Cerebellar cortex (tissue), 1 donor: ENCODE results near the gene FGD5.

Experiments used
- DNase-seq: peaks from one replicate; pipeline ENCODE4 v3.0.0-alpha.2; 2015; ENCODE audit warnings: low spot score

Gene FGD5

GRCh38 chr3:14927308-14927707, 108.5 kb downstream of the FGD5 start:
- no peak for DNase-seq

GRCh38 chr3:14929310-14930074, 110.7 kb downstream of the FGD5 start:
- no peak for DNase-seq

- DNase-seq: no peak
Observed at GRCh38 chr3:14933820-14934425, 115.2 kb downstream of the FGD5 start.

- no peak for DNase-seq
Observed at GRCh38 chr3:14935592-14936345, 117.0 kb downstream of the FGD5 start.

GRCh38 chr3:14938954-14939353, 120.2 kb downstream of the FGD5 start:
- DNase-seq: no peak

GRCh38 chr3:14941871-14942270, 123.1 kb downstream of the FGD5 start:
- no peak for DNase-seq

GRCh38 chr3:14943042-14943441, 124.3 kb downstream of the FGD5 start:
- no peak for DNase-seq

- DNase-seq: no peak
Observed at GRCh38 chr3:14946236-14946635, 127.5 kb downstream of the FGD5 start.

GRCh38 chr3:14946739-14947099, 128.0 kb downstream of the FGD5 start:
- no peak for DNase-seq

GRCh38 chr3:14947100-14947885, 128.5 kb downstream of the FGD5 start, which contains the start of gene NR2C2:
TSS of gene NR2C2 (plus strand) at chr3:14947583. CDS start at chr3:15003915, 56,332 bp downstream.
- DNase-seq: peak; percentile 75

- DNase-seq: peak; percentile 99
Observed at GRCh38 chr3:14947886-14948608, 129.3 kb downstream of the FGD5 start.

GRCh38 chr3:14948609-14949038, 129.9 kb downstream of the FGD5 start:
- DNase-seq: no peak

- peak; percentile 16 for DNase-seq
Observed at GRCh38 chr3:14949126-14949525, 130.4 kb downstream of the FGD5 start.

- no peak for DNase-seq
Observed at GRCh38 chr3:14950274-14950673, 131.5 kb downstream of the FGD5 start.

GRCh38 chr3:14957153-14957552, 138.4 kb downstream of the FGD5 start:
- no peak for DNase-seq

GRCh38 chr3:14957925-14958324, 139.2 kb downstream of the FGD5 start:
- no peak for DNase-seq

- no peak for DNase-seq
Observed at GRCh38 chr3:14959359-14959943, 140.7 kb downstream of the FGD5 start.

GRCh38 chr3:14962762-14963161, 144.0 kb downstream of the FGD5 start:
- DNase-seq: no peak

- DNase-seq: no peak
Observed at GRCh38 chr3:14967285-14967684, 148.5 kb downstream of the FGD5 start.

GRCh38 chr3:14969671-14970070, 150.9 kb downstream of the FGD5 start:
- no peak for DNase-seq

- no peak for DNase-seq
Observed at GRCh38 chr3:14976317-14976716, 157.6 kb downstream of the FGD5 start.
